CD14-positive monocyte (primary cell): ENCODE results near the gene TFF1. TPM values are rescaled to one million over a fixed set of nuclear protein-coding genes. Genes with fewer than 3 reads are reported as not detected.

Experiments used
- DNase-seq, 3 donors: peaks; one replicate each; pipeline ENCODE4 v3.0.0-alpha.2; 2011 to 2022
- H2AFZ ChIP-seq: 2 replicates; pipeline ENCODE4 v1.6.0; 2012; ENCODE audit warnings: mild to moderate bottlenecking, low read depth, low read length, inconsistent platforms; ENCODE audit not compliant: insufficient read depth, poor library complexity, severe bottlenecking
- H3K27ac ChIP-seq, 2 donors: 1 replicate in 1 of 2; 2 replicates in 1 of 2; pipeline ENCODE4 v1.5.1; 2012 to 2013; ENCODE audit warnings: low read length in 2 of 2, control low read depth in 1 of 2, inconsistent platforms in 1 of 2, low read depth in 1 of 2, mild to moderate bottlenecking in 1 of 2
- H3K27me3 ChIP-seq, 2 donors: one replicate each; pipeline versions ENCODE4 v1.6.0 to v1.6.1; 2011 to 2013; ENCODE audit warnings: low read length in 2 of 2; ENCODE audit not compliant: control insufficient read depth in 2 of 2, insufficient read depth in 2 of 2
- H3K36me3 ChIP-seq, 2 donors: replicated peaks in 1 of 2; 1 replicate in 1 of 2; 2 replicates in 1 of 2; pipeline versions ENCODE4 v1.5.1 to v1.6.1; 2012 to 2013; ENCODE audit warnings: low read length in 2 of 2, control low read depth in 1 of 2, inconsistent platforms in 1 of 2, mild to moderate bottlenecking in 1 of 2; ENCODE audit not compliant: insufficient read depth in 2 of 2, control insufficient read depth in 1 of 2
- H3K4me1 ChIP-seq, 2 donors: 1 replicate in 1 of 2; 2 replicates in 1 of 2; pipeline versions ENCODE4 v1.5.1 to v1.6.1; 2012 to 2013; ENCODE audit warnings: low read length in 2 of 2, control low read depth in 1 of 2, inconsistent platforms in 1 of 2, mild to moderate bottlenecking in 1 of 2, moderate library complexity in 1 of 2; ENCODE audit not compliant: insufficient read depth in 2 of 2, control insufficient read depth in 1 of 2
- H3K4me2 ChIP-seq: replicated peaks from 2 replicates; pipeline ENCODE3; 2012; ENCODE audit warnings: low read length, moderate library complexity, mild to moderate bottlenecking; ENCODE audit not compliant: poor library complexity, severe bottlenecking; ENCODE audit errors: extremely low read depth
- H3K4me3 ChIP-seq, 3 experiments: fragments of 200-600 bp in 1 of 3; sonication (generic) in 1 of 3; replicated peaks in 1 of 3; 1 replicate in 2 of 3; 2 replicates in 1 of 3; pipeline ENCODE4 v1.5.1; 2011 to 2013; ENCODE audit warnings: low read length in 3 of 3, mild to moderate bottlenecking in 3 of 3, control low read depth in 2 of 3, low read depth in 2 of 3, inconsistent platforms in 1 of 3, moderate library complexity in 1 of 3
- H3K79me2 ChIP-seq: 2 replicates; pipeline ENCODE4 v1.6.0; 2012; ENCODE audit warnings: mild to moderate bottlenecking, control low read depth, inconsistent platforms, low read length, moderate library complexity; ENCODE audit not compliant: insufficient read depth
- H3K9ac ChIP-seq: 2 replicates; pipeline ENCODE4 v1.6.0; 2017; ENCODE audit warnings: low read length, mild to moderate bottlenecking; ENCODE audit not compliant: insufficient read depth, poor library complexity, severe bottlenecking
- H3K9me3 ChIP-seq, 2 donors: replicated peaks in 1 of 2; 1 replicate in 1 of 2; 2 replicates in 1 of 2; pipeline versions ENCODE4 v1.5.1 to v1.6.1; 2012 to 2013; ENCODE audit warnings: low read length in 2 of 2, control low read depth in 1 of 2; ENCODE audit not compliant: control insufficient read depth in 1 of 2, insufficient read depth in 1 of 2
- H4K20me1 ChIP-seq: 2 replicates; pipeline ENCODE4 v1.6.0; 2012; ENCODE audit warnings: mild to moderate bottlenecking, low read length, control low read depth, moderate library complexity; ENCODE audit not compliant: insufficient read depth
- H3K27ac Mint-ChIP-seq, 7 donors: one replicate each; pipeline ENCODE4 v1.8.0; 2020; ENCODE audit warnings: mild to moderate bottlenecking in 7 of 7, mixed read lengths in 7 of 7, moderate library complexity in 6 of 7, inconsistent platforms in 2 of 7
- H3K27me3 Mint-ChIP-seq, 3 donors: one replicate each; pipeline ENCODE4 v1.8.0; 2021 to 2022; ENCODE audit warnings: low read depth in 3 of 3, mild to moderate bottlenecking in 3 of 3, mixed read lengths in 3 of 3, moderate library complexity in 3 of 3, inconsistent platforms in 1 of 3
- H3K36me3 Mint-ChIP-seq, 2 donors: one replicate each; pipeline ENCODE4 v1.8.0; 2020; ENCODE audit warnings: mixed read lengths in 2 of 2, inconsistent platforms in 1 of 2, mild to moderate bottlenecking in 1 of 2
- H3K4me1 Mint-ChIP-seq: one replicate; pipeline ENCODE4 v1.8.0; 2020; ENCODE audit warnings: mild to moderate bottlenecking, mixed read lengths
- H3K4me3 Mint-ChIP-seq, 2 donors: one replicate each; pipeline ENCODE4 v1.8.0; 2020; ENCODE audit warnings: mild to moderate bottlenecking in 2 of 2, mixed read lengths in 2 of 2, moderate library complexity in 1 of 2
- H3K9me3 Mint-ChIP-seq, 7 donors: one replicate each; pipeline ENCODE4 v1.8.0; 2020 to 2022; ENCODE audit warnings: mixed read lengths in 7 of 7, mild to moderate bottlenecking in 6 of 7, moderate library complexity in 6 of 7, inconsistent platforms in 2 of 7
- CTCF ChIP-seq: fragments of 200-600 bp; IDR thresholded peaks from one replicate; pipeline ENCODE4 v1.8.0; 2022; ENCODE audit warnings: antibody characterized with exemption, mild to moderate bottlenecking
- WGBS: methylation state at CpG from one replicate; pipeline ENCODE4 v1.1.5; 2013; ENCODE audit warnings: missing lambda C conversion rate; ENCODE audit not compliant: insufficient coverage; 5-methylcytosine and 5-hydroxymethylcytosine counted together
- intact Hi-C, 2 donors: fragments of 100-400 bp; cut with micrococcal nuclease; formaldehyde crosslinking; loops; one replicate each; pipeline versions ENCODE4 v1.15.0 to v1.15.1; 2023
- polyA plus RNA-seq, 3 donors: library from polyadenylated mRNA; depleted of rRNA in 1 of 3; unstranded in 2 of 3; stranded (reverse) in 1 of 3; fragments of 300-500 nt in 2 of 3; fragments of >200 nt in 1 of 3; fragmentation: Illumina TruSeq in 2 of 3; gene quantifications; 1 replicate in 2 of 3; 2 replicates in 1 of 3; pipeline ENCODE4 v1.2.3, GENCODE V29; 2012 to 2021

The TFF1 gene
- polyA plus RNA-seq, 3 donors, result not detected

- Histone ChIP-seq H3K4me2 (no peak overlapping the region), H3K27ac (no peak overlapping the region), H2AFZ (no peak overlapping the region), H3K27me3 (no peaks in the 10 kb centered on the region), H3K4me3 (no peak overlapping the region), H3K9ac (no peak overlapping the region), H3K9me3 (no peaks in the 10 kb centered on the region), H3K4me1 (no peaks in the 10 kb centered on the region), H4K20me1 (no peaks in the 10 kb centered on the region), H3K36me3 (no peaks in the 10 kb centered on the region), H3K79me2 (no peaks in the 10 kb centered on the region)
- no peak for DNase-seq
- no peak for TF ChIP-seq CTCF
- no peaks in the 10 kb centered on the region for H3K9me3 Mint-ChIP-seq
- H3K4me3 Mint-ChIP-seq, result no peak overlapping the region
- no peaks in the 10 kb centered on the region for H3K4me1 Mint-ChIP-seq
- H3K27ac Mint-ChIP-seq, result no peak overlapping the region
- intact Hi-C loops, result no loop called here
- H3K36me3 Mint-ChIP-seq, result no peaks in the 10 kb centered on the region
- H3K27me3 Mint-ChIP-seq, result peaks cover 5 to 7% (median 7%) of the 10 kb centered on the region in 3 donors
- WGBS, result 84% methylated on average over 23 of the region's 25 CpGs
Measured at GRCh38 chr21:42373196-42373907, 7.0 kb upstream of the TFF1 start.

GRCh38 chr21:42370894-42371654 is 4.7 kb upstream of the TFF1 start:
- no peaks in the 10 kb centered on the region for H3K79me2 ChIP-seq
- no peak for TF ChIP-seq CTCF
- no peak overlapping the region for H3K4me2 ChIP-seq
- intact Hi-C loops, result no loop called here
- WGBS, result 71% methylated on average over 16 of the region's 18 CpGs
- H3K4me3 ChIP-seq, result no peak overlapping the region
- H3K9ac ChIP-seq, result no peak overlapping the region
- Mint-ChIP-seq H3K27me3 (peaks cover 5 to 7% (median 6%) of the 10 kb centered on the region in 3 donors), H3K4me3 (no peak overlapping the region), H3K9me3 (no peaks in the 10 kb centered on the region), H3K4me1 (no peaks in the 10 kb centered on the region), H3K36me3 (no peaks in the 10 kb centered on the region), H3K27ac (peak overlapping the region in 1 of 7 donors; percentile 2)
- no peaks in the 10 kb centered on the region for H3K9me3 ChIP-seq
- no peaks in the 10 kb centered on the region for H3K36me3 ChIP-seq
- no peak overlapping the region for H3K27ac ChIP-seq
- H2AFZ ChIP-seq, result no peak overlapping the region
- no peaks in the 10 kb centered on the region for H3K27me3 ChIP-seq
- no peak for DNase-seq
- H4K20me1 ChIP-seq, result no peaks in the 10 kb centered on the region
- no peaks in the 10 kb centered on the region for H3K4me1 ChIP-seq
